Stomach smooth muscle (tissue), 2 donors: ENCODE results near the gene ALOX15B.

Experiments
- H3K27ac ChIP-seq: one replicate; pipeline ENCODE4 v1.7.0; 2013; ENCODE audit warnings: mild to moderate bottlenecking, low read length, inconsistent platforms
- H3K27me3 ChIP-seq, 2 donors: one replicate each; pipeline ENCODE4 v1.7.0; 2013; ENCODE audit warnings: low read length in 2 of 2; ENCODE audit not compliant: insufficient read depth in 2 of 2, control insufficient read depth in 1 of 2
- H3K36me3 ChIP-seq, 2 donors: one replicate each; pipeline ENCODE4 v1.7.0; 2013; ENCODE audit warnings: low read length in 2 of 2; ENCODE audit not compliant: control insufficient read depth in 2 of 2, insufficient read depth in 2 of 2
- H3K4me1 ChIP-seq: one replicate; pipeline ENCODE4 v1.7.0; 2013; ENCODE audit warnings: low read length; ENCODE audit not compliant: control insufficient read depth, insufficient read depth
- H3K4me3 ChIP-seq, 2 donors: one replicate each; pipeline ENCODE4 v1.7.0; 2013; ENCODE audit warnings: low read length in 2 of 2
- H3K9ac ChIP-seq, 2 donors: one replicate each; pipeline ENCODE4 v1.7.0; 2013; ENCODE audit warnings: low read length in 2 of 2, mild to moderate bottlenecking in 1 of 2
- H3K9me3 ChIP-seq, 2 donors: one replicate each; pipeline ENCODE4 v1.7.0; 2013; ENCODE audit warnings: low read length in 2 of 2; ENCODE audit not compliant: control insufficient read depth in 2 of 2
- donor health status: healthy.
- donor health status: Pancreatic carcinoma.

Gene ALOX15B

GRCh38 chr17:8067806-8068205 lies 28.9 kb downstream of the ALOX15B start:
- Histone ChIP-seq H3K4me1 (peaks cover 7% of the 10 kb centered on the region), H3K9me3 (no peaks in the 10 kb centered on the region), H3K27me3 (peaks cover 33 to 37% of the 10 kb centered on the region in 2 donors), H3K36me3 (no peaks in the 10 kb centered on the region), H3K9ac (no peak overlapping the region), H3K4me3 (no peak overlapping the region), H3K27ac (no peak overlapping the region)

GRCh38 chr17:8068736-8069586 lies 30.1 kb downstream of the ALOX15B start:
- Histone ChIP-seq H3K27me3 (peaks cover 35 to 39% of the 10 kb centered on the region in 2 donors), H3K9ac (no peak overlapping the region), H3K36me3 (no peaks in the 10 kb centered on the region), H3K27ac (no peak overlapping the region), H3K4me1 (peaks cover 17% of the 10 kb centered on the region), H3K9me3 (no peaks in the 10 kb centered on the region), H3K4me3 (no peak overlapping the region)

GRCh38 chr17:8069587-8069860 lies 30.7 kb downstream of the ALOX15B start:
- Histone ChIP-seq H3K27me3 (peaks cover 40 to 42% of the 10 kb centered on the region in 2 donors), H3K4me1 (peaks cover 23% of the 10 kb centered on the region), H3K4me3 (no peak overlapping the region), H3K9ac (no peak overlapping the region), H3K27ac (no peak overlapping the region), H3K36me3 (no peaks in the 10 kb centered on the region), H3K9me3 (no peaks in the 10 kb centered on the region)

- Histone ChIP-seq H3K9ac (no peak overlapping the region), H3K4me1 (peaks cover 23% of the 10 kb centered on the region), H3K9me3 (no peaks in the 10 kb centered on the region), H3K36me3 (no peaks in the 10 kb centered on the region), H3K27ac (no peak overlapping the region), H3K4me3 (no peak overlapping the region), H3K27me3 (peaks cover 55 to 58% of the 10 kb centered on the region in 2 donors)
Observed at GRCh38 chr17:8071496-8071895, 32.6 kb downstream of the ALOX15B start.

- H3K36me3 ChIP-seq = no peaks in the 10 kb centered on the region
- peaks cover 23% of the 10 kb centered on the region for H3K4me1 ChIP-seq
- no peaks in the 10 kb centered on the region for H3K9me3 ChIP-seq
- no peak overlapping the region for H3K4me3 ChIP-seq
- H3K27ac ChIP-seq = no peak overlapping the region
- H3K27me3 ChIP-seq = peaks cover 61 to 66% of the 10 kb centered on the region in 2 donors
- no peak overlapping the region for H3K9ac ChIP-seq
Observed at GRCh38 chr17:8072341-8072728, 33.5 kb downstream of the ALOX15B start.

- peak overlapping the region in 1 of 2 donors; percentile 57 for H3K4me3 ChIP-seq
- H3K27ac ChIP-seq = no peak overlapping the region
- peaks cover 66 to 69% of the 10 kb centered on the region in 2 donors for H3K27me3 ChIP-seq
- H3K9me3 ChIP-seq = no peaks in the 10 kb centered on the region
- H3K4me1 ChIP-seq = peaks cover 23% of the 10 kb centered on the region
- no peaks in the 10 kb centered on the region for H3K36me3 ChIP-seq
- H3K9ac ChIP-seq = no peak overlapping the region
Observed at GRCh38 chr17:8072729-8073461, 34.0 kb downstream of the ALOX15B start.

DNA sequence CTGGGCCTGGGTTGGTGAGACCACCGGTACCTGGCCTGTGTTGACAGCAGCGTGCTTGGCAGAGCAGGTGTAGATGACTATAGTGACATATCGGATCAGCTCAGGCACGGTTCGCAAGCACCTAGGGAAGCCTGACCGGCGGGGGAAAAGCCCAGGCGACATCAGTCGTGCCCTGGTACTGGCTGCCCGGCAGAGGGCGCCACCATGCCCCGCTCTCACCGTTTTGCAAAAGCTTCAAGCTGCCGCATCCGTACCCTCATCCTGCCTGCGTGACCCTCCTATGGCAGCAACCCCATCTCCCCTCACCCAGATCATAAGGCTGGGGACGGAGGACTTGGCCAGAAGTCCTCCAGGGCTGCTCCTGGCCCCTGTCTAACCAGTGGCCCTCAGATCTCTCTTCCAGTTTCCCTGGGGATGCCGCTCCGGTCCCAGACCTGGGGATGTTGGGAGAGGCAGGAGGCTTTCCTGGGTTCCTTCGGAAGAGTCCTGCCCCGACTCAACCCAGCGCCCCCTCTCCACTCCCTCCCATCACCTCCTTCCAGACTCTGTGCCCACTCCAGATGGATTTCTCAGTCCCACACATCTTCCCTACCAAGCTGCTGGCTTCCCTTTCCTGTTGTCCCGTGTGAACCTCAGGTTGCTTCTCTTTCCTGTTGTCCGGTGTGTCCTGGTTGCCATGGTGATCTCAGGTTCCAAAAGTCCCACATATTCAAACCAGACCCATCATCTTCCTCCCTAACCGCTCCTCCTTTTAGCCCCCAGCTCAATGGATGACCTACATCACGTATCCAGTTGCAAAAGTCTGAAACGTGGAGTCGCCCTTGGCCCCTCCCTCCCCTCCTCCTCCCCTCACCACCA lies 35.0 kb downstream of the ALOX15B start:
- Histone ChIP-seq H3K4me1 (peaks cover 23% of the 10 kb centered on the region), H3K36me3 (no peaks in the 10 kb centered on the region), H3K27ac (no peak overlapping the region), H3K9me3 (no peaks in the 10 kb centered on the region), H3K4me3 (peak overlapping the region; percentile 35 to 41), H3K9ac (no peak overlapping the region), H3K27me3 (peaks cover 68 to 74% of the 10 kb centered on the region in 2 donors)

DNA sequence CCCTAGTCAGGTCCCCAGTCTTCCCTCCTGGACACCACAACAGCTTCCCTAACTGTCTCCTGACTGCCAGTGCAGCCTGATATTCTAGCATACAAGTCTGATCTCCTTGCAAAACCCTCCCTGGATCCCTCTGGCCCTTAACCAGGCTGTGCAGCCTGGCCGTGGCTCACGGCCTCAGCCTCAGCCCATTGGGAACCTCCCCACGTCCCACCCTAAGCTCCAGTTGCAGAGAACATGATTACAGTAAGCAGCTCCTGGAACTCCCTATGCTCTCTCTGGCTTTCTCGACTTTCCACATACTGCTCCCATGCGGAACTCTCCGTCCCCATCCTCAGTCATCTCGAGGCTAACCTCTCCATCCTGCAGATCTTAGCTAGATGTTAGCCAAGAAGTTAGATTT lies 35.7 kb downstream of the ALOX15B start:
- no peaks in the 10 kb centered on the region for H3K9me3 ChIP-seq
- H3K36me3 ChIP-seq = no peaks in the 10 kb centered on the region
- no peak overlapping the region for H3K4me3 ChIP-seq
- H3K4me1 ChIP-seq = peaks cover 28% of the 10 kb centered on the region
- H3K27me3 ChIP-seq = peaks cover 72 to 81% of the 10 kb centered on the region in 2 donors
- H3K9ac ChIP-seq = no peak overlapping the region
- no peak overlapping the region for H3K27ac ChIP-seq

GRCh38 chr17:8075081-8075480 lies 36.2 kb downstream of the ALOX15B start:
- no peak overlapping the region for H3K27ac ChIP-seq
- no peaks in the 10 kb centered on the region for H3K9me3 ChIP-seq
- H3K4me3 ChIP-seq = no peak overlapping the region
- peaks cover 33% of the 10 kb centered on the region for H3K4me1 ChIP-seq
- H3K36me3 ChIP-seq = no peaks in the 10 kb centered on the region
- H3K27me3 ChIP-seq = peaks cover 75 to 84% of the 10 kb centered on the region in 2 donors
- H3K9ac ChIP-seq = no peak overlapping the region

GRCh38 chr17:8075574-8076342 lies 36.9 kb downstream of the ALOX15B start:
- no peak overlapping the region for H3K27ac ChIP-seq
- peaks cover 81 to 87% of the 10 kb centered on the region in 2 donors for H3K27me3 ChIP-seq
- peaks cover 37% of the 10 kb centered on the region for H3K4me1 ChIP-seq
- no peaks in the 10 kb centered on the region for H3K9me3 ChIP-seq
- no peaks in the 10 kb centered on the region for H3K36me3 ChIP-seq
- H3K4me3 ChIP-seq = no peak overlapping the region
- H3K9ac ChIP-seq = no peak overlapping the region
